GM10266 (cell line): ENCODE data around the gene NOLC1.
A peak's percentile ranks its signal among the peaks of the same experiment; 100 is the strongest.

Source experiments
- DNase-seq: peaks from one replicate; pipeline ENCODE4 v3.0.0; 2012; ENCODE audit errors: extremely low spot score
- TF ChIP-seq, protein P1 (sequence below): IDR thresholded peaks from 2 replicates; pipeline ENCODE4 v1.5.1; 2012; ENCODE audit warnings: mild to moderate bottlenecking, low read depth; ENCODE audit not compliant: control insufficient read depth, insufficient read depth; ENCODE audit errors: missing control alignments

NOLC1 gene

DNA sequence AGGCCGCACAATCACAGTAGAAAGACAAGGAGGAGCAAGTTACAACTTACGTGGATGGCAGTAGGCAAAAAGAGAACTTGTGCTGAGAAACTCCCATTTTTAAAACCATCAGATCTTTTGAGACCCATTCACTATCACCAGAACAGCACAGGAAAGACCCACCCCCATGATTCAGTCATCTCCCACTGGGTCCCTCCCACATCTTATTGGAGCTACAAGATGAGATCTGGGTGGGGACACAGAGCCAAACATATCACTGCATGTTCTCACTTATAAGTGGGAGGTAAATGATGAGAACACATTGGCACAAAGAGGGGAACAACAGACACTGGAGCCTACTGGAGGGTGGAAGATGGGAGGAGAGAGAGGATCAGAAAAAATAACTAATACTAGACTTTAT, 32.4 kb downstream of the NOLC1 start:
- DNase-seq = no peak
- TF ChIP-seq, protein P1, sequence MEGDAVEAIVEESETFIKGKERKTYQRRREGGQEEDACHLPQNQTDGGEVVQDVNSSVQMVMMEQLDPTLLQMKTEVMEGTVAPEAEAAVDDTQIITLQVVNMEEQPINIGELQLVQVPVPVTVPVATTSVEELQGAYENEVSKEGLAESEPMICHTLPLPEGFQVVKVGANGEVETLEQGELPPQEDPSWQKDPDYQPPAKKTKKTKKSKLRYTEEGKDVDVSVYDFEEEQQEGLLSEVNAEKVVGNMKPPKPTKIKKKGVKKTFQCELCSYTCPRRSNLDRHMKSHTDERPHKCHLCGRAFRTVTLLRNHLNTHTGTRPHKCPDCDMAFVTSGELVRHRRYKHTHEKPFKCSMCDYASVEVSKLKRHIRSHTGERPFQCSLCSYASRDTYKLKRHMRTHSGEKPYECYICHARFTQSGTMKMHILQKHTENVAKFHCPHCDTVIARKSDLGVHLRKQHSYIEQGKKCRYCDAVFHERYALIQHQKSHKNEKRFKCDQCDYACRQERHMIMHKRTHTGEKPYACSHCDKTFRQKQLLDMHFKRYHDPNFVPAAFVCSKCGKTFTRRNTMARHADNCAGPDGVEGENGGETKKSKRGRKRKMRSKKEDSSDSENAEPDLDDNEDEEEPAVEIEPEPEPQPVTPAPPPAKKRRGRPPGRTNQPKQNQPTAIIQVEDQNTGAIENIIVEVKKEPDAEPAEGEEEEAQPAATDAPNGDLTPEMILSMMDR = no peak

DNA sequence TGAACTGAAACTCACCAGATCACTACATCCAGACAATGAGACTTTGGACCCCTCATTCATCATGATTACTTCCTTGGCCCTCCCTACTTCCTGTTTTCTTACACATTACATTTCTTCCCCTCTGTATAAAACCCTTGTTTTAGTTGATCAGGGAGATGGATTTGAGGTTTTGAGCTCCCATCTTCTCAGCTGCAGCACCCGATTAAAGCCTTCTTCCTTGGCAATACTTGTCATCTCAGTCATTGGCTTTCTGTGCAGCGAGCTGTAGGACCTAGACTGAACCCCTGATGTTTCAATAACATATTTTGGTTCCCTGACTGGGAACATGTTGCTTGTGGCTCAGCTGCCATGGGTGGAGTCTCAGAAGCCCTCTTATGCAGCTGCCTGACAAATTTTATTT, 33.1 kb downstream of the NOLC1 start:
- TF ChIP-seq, protein P1 = no peak
- no peak for DNase-seq

DNA sequence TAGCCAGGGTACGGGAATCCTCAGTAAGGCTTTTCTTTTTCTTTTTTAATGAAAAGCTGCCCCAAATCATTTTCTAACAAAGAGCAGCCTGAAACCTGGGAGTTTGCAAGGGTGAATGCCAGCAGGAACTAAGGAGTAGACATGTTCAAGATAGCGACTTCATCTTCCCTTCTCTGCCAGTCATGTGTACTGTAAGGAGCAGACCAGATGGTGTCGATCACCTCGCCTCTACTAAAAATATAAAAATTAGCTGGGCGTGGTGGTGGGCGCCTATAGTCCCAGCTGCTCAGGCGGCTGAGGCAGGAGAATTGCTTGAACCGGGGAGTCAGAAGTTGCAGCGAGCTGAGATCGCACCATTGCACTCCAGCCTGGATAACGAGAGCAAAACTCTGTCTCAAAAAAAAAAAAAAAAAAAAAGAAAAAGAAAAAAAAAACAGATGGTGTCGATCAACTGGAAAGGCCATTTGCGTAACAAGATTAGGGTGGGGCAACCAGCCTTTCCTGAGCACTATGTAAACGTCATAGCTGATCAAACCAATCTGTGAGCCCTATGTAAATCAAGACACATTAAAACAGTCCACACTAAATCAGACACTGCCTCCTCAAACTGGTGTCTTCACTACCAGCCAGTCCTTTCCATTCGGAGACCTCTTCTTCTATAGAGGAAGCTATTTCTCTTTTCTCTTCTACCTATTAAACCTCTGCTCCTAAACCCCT, 33.8 kb downstream of the NOLC1 start:
- DNase-seq = no peak
- TF ChIP-seq, protein P1 = no peak

DNA sequence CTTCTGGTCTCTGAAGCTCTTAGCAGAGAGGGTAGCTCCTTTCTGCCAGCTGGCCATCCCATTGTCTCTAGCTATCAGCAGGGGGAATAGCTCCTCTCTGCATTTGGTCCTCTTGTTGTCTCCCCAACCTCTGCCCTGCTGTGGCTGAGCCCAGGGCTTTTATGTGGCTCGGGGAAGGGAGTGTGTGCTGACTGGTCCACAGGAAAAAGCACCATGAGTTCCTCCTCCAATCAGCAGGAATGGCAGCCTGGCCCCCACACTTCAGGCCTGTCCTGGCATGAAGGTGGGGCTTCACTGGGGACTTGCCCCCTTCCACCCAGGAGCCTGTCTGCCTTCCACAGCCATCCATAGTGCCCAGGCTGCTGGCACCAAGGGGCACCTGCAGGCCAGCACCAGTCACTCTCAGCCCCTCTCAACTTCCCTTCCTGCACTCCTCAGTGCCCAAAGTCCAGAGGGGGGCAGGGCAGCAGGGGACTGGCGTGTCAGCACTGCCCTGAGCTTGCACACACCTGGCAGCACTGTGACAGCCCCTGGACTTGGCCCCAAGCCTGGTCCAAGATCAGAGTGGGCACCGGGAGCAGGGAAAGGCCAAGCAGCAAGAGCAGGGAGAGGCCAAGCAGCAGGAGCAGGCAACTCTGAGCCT, 36.2 kb downstream of the NOLC1 start:
- TF ChIP-seq, protein P1 = no peak

DNA sequence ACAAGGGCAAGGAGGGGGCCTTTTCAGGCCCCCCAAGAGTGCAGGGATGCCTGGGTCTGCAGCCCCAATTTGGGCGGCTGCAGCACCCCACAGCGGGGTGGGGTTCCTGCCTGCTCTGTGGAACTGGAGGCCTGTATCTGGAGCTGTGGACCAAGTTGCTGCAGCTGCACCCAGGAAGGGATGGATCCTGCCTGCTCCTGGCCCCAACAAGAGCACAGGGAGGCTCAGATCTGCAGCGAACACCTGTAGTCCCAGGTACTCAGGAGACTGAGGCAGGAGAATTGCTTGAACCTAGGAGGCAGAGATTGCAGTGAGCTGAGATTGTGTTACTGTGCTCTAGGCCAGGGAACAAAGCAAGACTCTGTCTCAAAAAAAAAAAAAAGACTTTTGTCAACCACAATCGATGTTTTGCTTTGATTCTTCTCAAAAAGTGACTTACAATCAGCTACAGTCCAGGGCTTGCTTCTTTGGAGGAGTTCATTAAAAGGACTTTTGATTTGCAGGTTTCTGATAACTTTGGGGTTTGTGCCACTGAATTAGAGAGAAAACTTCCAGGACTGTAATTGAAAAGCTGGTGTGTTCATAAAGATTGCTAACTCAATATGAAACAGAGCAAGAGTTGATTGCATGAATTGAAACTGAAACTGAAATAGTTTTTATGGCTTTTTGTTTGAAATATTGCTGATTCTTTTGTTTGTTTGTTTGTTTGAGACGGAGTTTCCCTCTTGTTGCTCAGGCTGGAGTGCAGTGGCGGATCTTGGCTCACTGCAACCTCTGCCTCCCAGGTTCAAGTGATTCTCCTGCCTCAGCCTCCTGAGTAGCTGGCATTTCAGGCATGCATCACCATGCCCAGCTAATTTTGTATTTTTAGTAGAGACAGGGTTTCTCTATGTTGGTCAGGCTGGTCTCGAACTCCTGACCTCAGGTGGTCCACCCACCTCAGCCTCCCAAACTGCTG, 37.0 kb downstream of the NOLC1 start:
- peak; percentile 37 for DNase-seq

More for the DNA sequence above, 36.2 kb downstream of the NOLC1 start:
- no peak for DNase-seq

DNA sequence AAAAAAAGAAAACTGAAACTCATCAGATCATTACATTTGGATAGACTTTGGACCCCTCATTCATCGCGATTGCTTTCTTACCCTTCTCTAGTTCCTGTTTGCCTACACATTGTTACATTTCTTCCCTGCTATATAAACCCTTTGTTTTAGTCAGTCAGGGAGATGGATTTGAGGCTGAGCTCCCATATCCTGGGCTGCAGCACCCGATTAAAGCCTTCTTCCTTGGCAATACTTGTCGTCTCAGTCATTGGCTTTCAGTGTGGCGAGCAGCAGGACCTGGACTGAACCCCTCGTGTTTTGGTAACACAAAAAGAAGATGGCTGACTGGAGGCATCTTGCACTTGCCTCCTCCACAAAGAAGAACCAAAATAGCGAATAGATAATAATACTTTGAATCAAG, 39.8 kb downstream of the NOLC1 start:
- TF ChIP-seq, protein P1 = no peak
- DNase-seq = no peak

DNA sequence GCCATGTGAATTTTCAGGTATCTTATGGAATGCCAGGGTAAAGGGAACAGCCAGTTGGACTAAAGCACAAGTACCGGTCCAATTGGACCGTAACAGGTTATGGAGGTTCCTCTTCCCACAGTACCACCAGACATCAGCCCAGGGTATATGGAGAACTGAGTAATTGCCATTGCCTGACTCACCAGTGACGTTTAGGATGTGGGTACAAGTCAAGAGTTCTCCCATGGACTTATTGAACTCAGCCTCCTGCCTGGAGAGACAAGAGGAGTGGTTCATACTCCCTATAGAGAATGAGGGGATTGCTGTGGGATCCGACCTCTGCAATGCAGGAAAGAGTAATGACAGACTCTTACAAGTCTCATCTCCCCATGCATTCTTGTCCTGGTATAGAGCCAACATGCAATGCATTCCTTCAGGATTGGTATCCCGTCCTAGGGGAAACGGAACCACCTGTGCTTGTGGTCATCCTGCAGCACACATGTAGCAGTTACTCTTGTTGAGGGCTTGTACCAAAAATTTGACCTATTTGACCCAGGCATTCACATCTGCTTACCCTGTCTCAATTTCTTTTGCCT, 43.2 kb downstream of the NOLC1 start:
- DNase-seq = no peak
- TF ChIP-seq, protein P1 = no peak
